GM18519 (cell line): ENCODE results near the gene TSPAN5.

Experiments
- ATAC-seq: cut with Tn5 transposase; IDR thresholded peaks from one replicate; pipeline ENCODE4 v1.9.1; 2021; ENCODE audit warnings: mild to moderate bottlenecking, moderate library complexity; ENCODE audit not compliant: unreplicated experiment, low FRiP score

Gene TSPAN5

GRCh38 chr4:98652996-98653395, 5.4 kb downstream of the TSPAN5 start:
- no peak for ATAC-seq

- ATAC-seq: no peak
Observed at GRCh38 chr4:98648602-98649001, 9.8 kb downstream of the TSPAN5 start.

- ATAC-seq: no peak
Observed at GRCh38 chr4:98646422-98646821, 12.0 kb downstream of the TSPAN5 start.

- no peak for ATAC-seq
Observed at GRCh38 chr4:98645527-98645926, 12.9 kb downstream of the TSPAN5 start.

GRCh38 chr4:98643755-98644154, 14.7 kb downstream of the TSPAN5 start:
- ATAC-seq: no peak

GRCh38 chr4:98642991-98643426, 15.4 kb downstream of the TSPAN5 start:
- no peak for ATAC-seq

GRCh38 chr4:98641906-98642668, 16.3 kb downstream of the TSPAN5 start:
- ATAC-seq: no peak

GRCh38 chr4:98641376-98641775, 17.0 kb downstream of the TSPAN5 start:
- ATAC-seq: no peak

GRCh38 chr4:98639523-98639922, 18.9 kb downstream of the TSPAN5 start:
- ATAC-seq: peak; percentile 74

- ATAC-seq: no peak
Observed at GRCh38 chr4:98639108-98639507, 19.3 kb downstream of the TSPAN5 start.

- no peak for ATAC-seq
Observed at GRCh38 chr4:98638661-98639060, 19.8 kb downstream of the TSPAN5 start.

GRCh38 chr4:98634061-98634460, 24.4 kb downstream of the TSPAN5 start:
- no peak for ATAC-seq

- no peak for ATAC-seq
Observed at GRCh38 chr4:98633159-98633558, 25.3 kb downstream of the TSPAN5 start.

GRCh38 chr4:98632258-98632657, 26.2 kb downstream of the TSPAN5 start:
- ATAC-seq: no peak

GRCh38 chr4:98631506-98631905, 26.9 kb downstream of the TSPAN5 start:
- no peak for ATAC-seq

- no peak for ATAC-seq
Observed at GRCh38 chr4:98630737-98631454, 27.5 kb downstream of the TSPAN5 start.

- ATAC-seq: no peak
Observed at GRCh38 chr4:98627531-98628257, 30.7 kb downstream of the TSPAN5 start.

GRCh38 chr4:98626350-98626749, 32.1 kb downstream of the TSPAN5 start:
- ATAC-seq: no peak

- no peak for ATAC-seq
Observed at GRCh38 chr4:98625920-98626319, 32.5 kb downstream of the TSPAN5 start.

GRCh38 chr4:98625399-98625798, 33.0 kb downstream of the TSPAN5 start:
- no peak for ATAC-seq

GRCh38 chr4:98624642-98625041, 33.8 kb downstream of the TSPAN5 start:
- no peak for ATAC-seq
